Measurements from ENCODE around the gene FGF12.
A peak's percentile ranks its signal among the peaks of the same experiment; 100 is the strongest.
"Not testable (repeated sequence)": the region's sequence is repeated elsewhere in the genome, so short reads cannot be mapped to it uniquely, and the experiment has no call there.

FGF12 gene

DNA sequence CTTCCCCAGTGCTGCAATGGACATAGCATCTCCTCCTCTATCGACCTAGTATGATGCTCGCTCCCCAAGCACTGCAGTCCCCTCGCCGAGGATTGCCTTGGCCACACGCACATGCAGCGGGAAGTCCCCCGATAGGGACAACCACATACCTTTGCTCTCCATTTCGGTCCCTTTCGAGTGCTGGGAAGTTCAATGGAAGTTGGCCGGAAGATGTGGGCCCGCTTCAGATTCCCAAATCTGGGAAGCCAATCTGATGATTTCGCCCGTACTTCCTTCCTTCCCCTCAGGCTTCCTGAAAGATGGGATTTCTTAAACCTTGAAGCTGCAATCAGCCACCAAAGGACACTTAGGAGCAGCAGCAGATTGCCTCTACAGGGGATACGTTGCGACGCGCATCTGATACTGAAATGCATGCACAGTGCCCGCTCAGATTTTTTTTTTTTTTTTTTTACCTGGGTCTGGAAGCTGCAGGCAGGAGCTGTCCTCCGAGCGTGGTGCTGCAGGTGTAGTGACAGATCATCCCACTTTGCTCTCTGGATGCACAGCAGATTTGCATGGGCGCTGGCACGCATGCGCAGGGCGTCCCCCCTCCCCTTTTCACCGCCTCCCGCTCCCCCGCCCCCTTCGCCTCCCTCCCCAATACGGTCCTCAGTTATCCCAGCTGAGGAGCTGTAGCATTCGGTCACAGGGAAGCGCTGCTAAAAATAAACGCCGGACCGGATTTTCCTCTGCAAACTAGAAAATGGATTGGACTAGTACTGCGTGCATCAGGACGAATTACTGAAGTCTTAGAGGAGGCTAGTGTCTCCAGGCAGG is at the start of gene FGF12:
Gene FGF12, minus strand, starts transcription at position 510 of the 816 bp plus-strand sequence.
- DNase-seq (ENCODE audit: low read depth, low spot score): peak; percentile 82

DNA sequence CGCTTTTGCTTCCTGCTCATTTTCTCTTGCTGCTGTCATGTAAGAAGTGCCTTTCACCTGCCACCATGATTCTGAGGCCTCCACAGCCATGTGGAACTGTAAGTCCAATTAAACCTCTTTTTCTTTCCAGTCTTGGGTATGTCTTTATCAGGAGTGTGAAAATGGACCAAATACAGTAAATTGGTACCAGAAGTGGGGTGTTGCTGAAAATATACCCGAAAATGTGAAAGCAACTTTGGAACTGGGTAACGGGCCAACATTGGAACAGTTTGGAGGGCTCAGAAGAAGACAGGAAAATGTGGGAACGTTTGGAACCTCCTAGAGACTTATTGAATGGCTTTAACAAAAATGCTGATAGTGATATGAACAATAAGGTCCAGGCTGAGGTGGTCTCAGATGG is 47.0 kb upstream of the FGF12 start:
- DNase-seq (ENCODE audit: low read depth, low spot score): not testable (repeated sequence)

DNA sequence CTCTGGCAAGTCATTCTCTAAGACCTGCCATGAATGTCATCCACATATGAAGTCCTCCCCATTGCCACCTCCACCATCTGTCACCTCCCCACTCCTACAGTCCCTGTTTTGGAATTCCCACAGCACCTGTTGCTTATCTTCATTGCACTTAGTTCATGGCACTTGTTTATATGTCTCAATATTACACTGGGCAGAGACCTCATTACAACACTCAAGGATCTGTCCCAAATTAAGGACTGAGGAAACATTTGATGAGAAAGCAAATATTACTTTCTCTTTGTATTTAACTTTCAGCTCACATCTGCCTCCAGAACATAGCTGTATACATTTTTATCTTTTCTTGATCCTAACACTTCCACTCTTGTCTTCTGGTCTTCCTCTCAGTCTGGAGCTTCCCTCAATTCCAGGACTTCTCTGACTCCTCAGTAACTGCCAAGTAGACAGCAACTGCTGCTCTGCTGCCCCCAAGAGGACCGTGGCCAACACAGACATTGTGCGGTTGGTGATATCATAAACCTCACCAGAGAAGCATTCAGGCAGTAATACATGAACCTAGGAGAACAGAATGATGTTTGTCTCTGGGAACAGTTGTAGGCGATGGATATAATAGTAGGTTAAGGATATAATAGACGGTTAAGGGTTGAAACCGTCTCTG is 45.0 kb upstream of the FGF12 start:
- DNase-seq (ENCODE audit: low read depth, low spot score): peak; percentile 38

DNA sequence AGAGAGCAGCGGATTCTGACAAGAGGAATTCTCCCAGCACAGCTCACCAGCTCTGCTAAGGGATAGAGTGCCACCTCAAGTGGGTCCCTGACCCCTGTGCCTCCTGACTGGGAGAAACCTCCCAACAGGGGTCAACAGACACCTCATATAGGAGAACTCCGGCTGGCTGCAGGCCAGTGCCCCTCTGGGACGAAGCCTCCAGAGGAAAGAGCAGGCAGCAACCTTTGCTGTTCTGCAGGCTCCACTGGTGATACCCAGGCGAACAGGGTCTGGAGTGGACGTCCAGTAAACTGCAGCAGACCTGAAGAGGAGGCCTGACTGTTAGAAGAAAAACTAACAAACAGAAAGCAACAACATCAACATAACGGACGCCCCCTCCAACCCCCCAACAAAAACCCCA is 31.3 kb upstream of the FGF12 start:
- no peak for DNase-seq (ENCODE audit: low read depth, low spot score)

DNA sequence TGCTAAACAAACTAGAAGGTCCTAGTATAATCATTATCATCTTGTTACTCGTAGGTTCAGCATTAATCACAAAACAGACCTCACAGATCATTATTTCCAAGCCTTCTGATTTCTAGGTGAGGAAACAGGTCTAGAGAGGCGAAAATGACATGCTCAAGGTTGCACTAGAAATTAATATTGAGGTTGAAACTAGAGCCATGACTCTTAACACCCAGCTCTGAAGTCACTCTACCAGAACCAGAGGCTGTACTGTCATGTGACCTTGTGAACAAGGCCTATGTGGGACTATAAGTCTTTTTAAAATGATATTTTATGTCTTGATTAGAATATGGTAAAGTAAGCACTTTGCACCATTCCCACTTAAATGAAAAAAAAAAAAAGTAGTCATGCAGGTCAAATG is 23.8 kb upstream of the FGF12 start:
- DNase-seq (ENCODE audit: low read depth, low spot score): no peak

DNA sequence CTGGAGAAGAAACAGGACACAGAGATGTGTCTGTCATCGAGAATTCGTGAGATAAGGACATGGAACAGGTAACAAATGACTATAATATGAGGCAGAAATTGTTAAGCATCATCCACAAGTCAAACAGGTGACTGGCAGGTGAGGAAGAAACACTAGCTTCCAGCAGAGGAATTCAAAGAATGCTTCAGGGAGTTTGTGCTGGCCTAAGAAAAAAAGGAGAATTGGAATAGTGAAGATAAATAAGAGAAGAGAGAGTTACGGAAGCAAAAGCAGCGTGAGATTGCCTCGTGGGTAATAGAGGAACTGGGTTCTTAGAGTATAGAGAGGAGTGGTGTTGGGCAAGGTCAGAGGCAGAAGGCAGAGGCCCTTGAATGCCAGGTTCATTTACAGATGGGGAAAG is 22.9 kb upstream of the FGF12 start:
- DNase-seq (ENCODE audit: low read depth, low spot score): no peak

DNA sequence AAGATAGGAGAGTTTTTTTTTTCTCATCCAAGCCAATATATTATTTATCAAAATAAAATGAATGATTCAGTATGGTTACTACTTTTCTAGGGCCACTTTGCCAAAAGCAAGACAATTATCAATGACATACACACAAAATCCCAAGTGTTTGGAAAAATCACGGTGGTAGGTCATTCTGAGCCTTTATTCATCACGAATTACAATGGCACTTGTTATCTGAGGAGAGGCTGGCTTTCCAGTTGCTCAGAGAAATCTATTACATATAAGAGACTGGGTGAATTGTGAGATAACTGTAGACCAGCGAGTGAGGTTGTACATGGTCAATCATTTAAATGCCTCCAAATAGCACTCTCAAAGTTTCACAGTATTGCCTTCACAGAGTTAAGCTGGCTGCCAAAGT is 20.4 kb upstream of the FGF12 start:
- no peak for DNase-seq (ENCODE audit: low read depth, low spot score)

DNA sequence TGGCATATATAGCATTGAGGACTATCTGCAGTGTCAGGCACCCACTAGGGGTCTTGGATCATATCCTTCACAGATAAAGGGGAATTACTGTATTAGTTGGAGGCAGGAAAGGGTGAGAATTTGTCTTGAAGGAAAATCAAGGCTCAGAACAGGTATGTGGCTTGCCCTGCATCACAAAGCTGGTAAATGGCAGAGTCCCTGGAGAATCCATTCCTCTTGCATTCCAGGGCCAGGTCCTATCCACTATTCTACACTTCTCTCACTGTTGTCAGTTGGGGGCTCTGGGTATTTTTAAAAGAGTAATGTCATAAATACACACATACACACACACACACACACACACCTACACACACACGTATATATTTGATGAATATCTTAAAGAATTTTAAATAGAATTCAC is 19.8 kb upstream of the FGF12 start:
- peak; percentile 60 for DNase-seq (ENCODE audit: low read depth, low spot score)

DNA sequence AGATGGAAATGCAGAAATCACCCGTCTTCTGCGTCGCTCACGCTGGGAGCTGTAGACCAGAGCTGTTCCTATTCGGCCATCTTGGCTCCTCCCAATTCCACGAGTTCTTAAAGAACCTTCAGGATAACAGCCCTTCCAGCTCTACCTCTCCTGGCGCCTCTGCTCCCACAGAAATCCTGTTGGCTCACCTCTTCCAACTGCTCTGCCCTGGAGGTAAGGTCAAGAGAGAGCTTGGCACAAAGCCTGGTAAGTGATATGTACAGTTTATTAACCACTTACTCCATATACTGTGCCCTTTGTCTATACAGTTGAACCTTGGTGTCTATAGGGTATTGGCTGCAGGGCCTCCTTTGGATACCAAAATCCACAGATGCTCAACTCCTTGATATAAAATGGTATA is 17.8 kb upstream of the FGF12 start:
- no peak for DNase-seq (ENCODE audit: low read depth, low spot score)

DNA sequence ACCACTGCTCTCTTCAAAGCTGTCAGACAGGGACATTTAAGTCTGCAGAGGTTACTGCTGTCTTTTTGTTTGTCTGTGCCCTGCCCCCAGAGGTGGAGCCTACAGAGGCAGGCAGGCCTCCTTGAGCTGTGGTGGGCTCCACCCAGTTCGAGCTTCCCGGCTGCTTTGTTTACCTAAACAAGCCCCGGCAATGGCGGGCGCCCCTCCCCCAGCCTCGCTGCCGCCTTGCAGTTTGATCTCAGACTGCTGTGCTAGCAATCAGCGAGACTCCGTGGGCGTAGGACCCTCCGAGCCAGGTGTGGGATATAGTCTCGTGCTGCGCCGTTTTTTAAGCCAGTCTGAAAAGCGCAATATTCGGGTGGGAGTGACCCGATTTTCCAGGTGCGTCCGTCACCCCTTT is 17.3 kb upstream of the FGF12 start:
- not testable (repeated sequence) for DNase-seq (ENCODE audit: low read depth, low spot score)

DNA sequence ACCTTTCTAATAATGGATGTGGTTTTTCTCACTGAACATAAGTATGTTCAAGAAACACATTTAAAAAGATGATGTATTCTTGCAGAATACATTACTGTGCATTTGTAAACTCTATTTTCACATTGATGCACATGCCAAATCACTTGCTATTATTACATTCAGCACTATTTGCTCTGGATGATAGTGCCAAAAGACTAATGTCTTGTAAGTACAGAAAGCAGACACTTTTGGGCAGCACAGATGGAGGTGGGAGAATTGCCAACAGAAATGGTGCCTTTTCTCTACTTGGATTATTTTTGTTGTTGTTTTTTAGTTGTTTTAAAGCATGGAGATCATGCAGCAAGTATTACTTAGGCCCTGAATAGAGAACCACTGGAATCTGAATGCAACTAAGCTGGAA is 10.2 kb upstream of the FGF12 start:
- DNase-seq (ENCODE audit: low read depth, low spot score): no peak

DNA sequence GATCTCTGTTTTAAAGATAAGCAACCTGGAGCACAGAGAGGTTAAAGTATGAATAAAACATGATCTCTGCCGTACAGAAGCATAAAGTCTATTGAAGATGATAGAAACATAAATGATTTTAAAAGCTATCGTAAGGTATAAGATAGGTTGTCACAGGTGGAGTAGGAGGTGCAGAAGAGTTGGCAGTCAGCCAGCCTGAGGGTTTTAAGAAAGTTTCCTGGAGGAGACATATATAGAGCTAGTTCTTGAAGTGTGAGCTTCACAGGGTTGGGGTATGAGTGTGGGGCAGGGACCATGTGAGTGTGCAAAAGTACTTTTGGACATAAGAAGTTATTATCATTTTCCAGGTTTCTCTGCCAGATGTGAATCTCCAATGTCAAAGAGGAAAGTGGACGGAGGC is 3.9 kb upstream of the FGF12 start:
- DNase-seq (ENCODE audit: low read depth, low spot score): no peak

DNA sequence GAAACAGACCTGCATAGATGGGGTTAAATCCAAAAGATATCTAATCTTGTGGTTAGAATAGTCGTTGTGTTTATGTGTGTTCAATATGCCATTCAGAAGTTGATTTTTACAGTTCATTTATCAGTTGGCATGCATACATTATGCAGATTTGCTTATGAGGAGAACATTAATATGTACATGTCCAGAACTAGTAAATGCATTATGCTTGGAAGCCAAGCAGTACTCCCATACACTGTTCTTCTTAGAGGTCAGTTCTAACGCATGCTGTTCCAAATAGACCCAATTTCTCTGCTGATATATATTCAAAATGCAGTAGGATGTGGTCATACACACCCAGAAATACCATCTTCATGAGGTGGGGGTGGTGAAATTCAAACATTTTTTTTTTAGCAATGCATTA is 956 bp downstream of the FGF12 start:
- no peak for DNase-seq (ENCODE audit: low read depth, low spot score)

DNA sequence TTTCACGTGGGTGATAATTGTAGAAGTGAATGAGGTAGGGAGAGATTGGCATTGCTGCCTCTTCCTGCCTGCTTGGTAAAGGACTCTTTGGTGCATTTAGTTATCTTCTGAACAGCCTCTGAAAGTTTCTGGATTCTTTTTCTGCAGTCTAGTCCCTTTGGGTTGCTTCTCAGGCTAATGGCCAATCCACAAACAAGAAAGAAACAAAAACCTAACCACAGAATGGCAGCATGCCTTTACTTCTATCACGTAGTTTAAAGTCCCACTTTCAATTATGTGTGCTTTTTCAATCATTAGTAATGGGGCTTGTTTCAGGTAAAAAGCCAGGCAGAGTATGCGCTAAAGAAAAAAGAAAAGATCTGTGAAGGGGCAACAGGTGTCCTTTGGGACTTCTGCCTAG is 7.4 kb downstream of the FGF12 start:
- DNase-seq (ENCODE audit: low read depth, low spot score): no peak

DNA sequence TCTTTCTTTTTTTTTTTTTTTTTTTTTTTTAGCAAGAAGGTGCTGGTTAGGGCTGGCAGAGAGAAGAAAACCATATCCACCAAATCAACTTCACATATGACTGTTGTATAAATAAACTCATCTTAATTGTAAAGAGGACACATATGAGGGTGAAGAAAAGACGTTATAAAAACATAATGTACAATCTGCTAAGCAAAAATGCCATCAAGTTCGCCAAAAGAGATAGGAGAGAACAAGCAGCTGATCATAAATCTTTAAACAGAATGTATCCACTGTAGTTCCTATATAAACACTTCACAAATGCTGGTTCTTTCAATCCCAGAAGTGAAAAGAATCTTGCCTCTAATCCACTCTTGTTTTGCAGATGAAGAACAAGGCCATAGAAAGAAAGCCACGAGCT is 9.2 kb downstream of the FGF12 start:
- DNase-seq (ENCODE audit: low read depth, low spot score): no peak

DNA sequence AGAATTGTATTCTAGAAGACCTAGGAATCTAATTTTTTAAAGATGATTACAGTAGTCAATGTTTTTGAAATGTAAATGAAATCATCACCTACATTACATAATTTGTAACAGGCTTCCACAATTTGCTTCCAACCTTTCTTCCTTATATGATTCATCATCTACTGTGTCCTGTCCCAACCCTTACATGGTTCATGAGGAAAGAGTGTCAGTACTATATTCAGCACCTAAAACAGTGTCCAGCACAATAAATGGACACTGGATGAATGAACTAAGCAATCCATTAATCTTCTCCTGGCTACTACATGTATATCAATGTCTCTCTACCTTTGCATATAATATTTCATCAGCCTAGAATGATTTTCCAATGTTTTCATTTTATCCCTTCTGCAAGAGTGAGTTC is 12.2 kb downstream of the FGF12 start:
- no peak for DNase-seq (ENCODE audit: low read depth, low spot score)

DNA sequence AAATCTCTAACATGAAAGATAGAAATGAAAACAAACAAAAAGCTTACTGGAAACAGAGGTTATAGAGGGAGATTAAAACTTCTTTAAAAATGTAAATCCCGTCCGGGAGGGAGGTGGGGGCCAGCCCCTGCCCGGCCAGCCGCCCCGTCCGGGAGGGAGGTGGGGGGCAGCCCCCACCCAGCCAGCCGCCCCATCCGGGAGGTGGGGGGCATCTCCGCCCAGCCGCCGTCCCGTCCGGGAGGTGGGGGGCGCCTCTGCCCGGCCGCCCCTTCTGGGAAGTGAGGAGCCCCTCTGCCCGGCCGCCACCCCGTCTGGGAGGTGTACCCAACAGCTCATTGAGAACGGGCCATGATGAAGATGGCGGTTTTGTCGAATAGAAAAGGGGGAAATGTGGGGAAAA is 16.2 kb downstream of the FGF12 start:
- not testable (repeated sequence) for DNase-seq (ENCODE audit: low read depth, low spot score)

DNA sequence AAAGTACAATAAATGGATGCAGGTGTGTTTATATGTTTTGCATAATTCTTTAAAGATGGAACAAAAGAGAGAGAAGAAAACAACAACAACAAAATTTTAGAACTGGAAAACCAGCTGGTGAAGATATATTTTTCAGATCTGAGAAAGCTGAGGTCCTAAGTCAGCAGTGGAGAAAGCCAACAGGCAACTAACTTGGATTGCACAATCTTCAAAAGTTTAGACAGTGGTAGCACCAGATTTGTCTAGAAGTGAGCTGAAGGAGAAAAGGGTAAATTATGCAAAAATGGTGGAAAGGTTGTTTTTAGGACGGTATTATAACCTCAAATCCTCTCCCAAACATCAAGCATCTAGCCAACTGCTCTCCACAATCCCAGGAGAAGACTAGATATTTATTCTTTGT is 17.0 kb downstream of the FGF12 start:
- DNase-seq (ENCODE audit: low read depth, low spot score): no peak

DNA sequence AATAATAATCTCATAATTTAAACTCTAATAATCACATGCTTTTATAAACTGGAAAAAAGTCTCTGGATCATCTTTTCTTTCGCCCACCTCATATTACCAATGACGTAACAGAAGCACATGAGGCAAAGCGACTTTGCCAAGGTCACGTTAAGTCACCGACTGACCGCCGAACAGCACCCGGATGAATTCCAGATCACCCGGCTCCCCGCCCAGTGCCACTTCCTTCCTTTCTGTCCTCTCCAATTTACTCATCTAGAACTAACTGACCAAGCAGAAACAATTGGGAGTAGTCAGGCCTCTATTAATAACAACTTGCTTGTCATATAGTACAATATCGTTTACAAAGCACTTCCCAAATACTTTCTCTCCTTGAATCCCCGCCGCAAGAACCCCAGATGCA is 21.1 kb downstream of the FGF12 start:
- DNase-seq (ENCODE audit: low read depth, low spot score): no peak

DNA sequence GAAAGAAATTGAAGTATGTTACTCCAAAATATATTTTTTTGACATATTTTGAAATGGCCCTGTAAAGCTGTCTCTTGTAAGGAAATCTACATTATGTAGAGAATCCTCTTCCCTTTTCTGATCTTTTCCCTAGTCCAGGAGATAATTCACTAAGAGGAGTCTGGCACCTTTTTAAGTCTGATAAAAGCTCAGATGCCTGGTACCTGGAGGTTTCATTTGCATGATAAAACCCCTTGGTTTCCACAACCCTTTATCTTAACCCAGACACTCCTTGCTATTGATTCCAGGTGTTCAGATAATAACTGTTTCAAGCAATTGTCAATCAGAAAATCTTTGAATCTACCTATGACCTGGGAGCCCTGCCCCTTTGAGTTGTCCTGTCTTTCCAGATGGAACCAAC is 26.5 kb downstream of the FGF12 start:
- no peak for DNase-seq (ENCODE audit: low read depth, low spot score)

DNA sequence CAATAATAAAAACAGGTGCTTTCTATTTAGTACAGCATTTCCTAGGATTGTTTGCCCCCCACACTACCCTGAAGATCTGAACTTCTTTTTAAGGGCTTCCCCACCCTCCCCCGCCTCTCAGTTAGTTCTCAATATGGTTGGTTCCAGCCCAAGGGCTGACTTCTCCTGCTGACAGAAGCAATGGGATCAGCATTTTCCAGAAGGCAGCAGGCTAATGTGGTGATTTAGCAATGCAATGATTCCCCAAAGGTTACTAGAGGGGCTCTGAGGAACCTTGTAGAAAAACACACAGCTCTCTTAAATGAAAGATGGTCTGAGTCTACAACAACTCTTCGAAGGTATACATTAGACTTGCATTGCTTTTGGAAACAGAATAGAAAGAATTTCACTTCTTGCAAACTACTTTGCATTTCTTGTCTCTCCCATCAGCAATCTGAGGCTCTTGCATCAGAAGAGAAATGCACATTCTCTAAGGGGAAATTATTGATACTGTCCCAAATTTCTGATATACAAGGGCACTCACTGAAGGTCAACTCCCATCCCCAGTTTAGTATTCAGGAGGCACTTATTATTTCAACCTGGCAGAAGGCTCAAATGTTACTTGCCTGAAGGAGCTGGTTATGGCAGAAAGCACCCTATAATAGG is 30.3 kb downstream of the FGF12 start:
- no peak for DNase-seq (ENCODE audit: low read depth, low spot score)

DNA sequence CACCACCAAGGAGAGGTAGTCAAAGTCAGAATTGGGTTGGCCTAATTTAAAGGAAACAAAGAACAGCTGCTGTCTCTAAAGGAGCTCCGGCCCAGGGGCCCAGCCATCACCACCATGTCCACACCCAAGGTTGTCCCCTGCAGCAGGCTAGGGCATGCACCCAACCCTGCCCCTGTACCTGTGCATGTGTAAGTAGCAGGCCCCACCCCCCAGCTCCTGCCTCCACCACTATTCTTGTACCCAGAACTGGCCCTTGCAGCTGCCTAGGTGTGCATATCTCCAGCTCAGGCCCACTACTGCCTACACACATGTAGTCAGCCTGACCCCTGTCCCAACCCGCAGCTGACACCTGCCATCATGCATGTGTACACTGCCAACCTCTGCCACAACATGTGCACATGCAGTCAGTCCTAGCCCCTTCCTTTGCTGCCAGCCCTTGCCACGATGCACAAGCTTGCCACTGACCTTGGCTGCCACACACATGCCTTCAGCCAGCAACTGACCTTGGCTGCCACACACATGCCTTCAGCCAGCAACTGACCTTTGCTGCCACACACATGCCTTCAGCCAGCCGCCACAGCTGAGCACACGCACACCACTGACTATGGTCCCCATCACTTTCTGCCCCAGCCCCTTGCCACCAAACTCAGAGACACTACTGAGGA is 39.7 kb downstream of the FGF12 start:
- no peak for DNase-seq (ENCODE audit: low read depth, low spot score)
